Suprapubic skin (tissue), 3 donors: ENCODE results near the gene IMMP2L.

Source experiments
- EP300 ChIP-seq: sonication (generic); formaldehyde crosslinking; IDR thresholded peaks from one replicate; pipeline ENCODE4 v1.6.1; 2017; ENCODE audit warnings: antibody characterized with exemption
- POLR2A ChIP-seq, 2 donors: fragments of 450-650 bp; IDR thresholded peaks; one replicate each; pipeline ENCODE4 v1.6.1; 2017; ENCODE audit warnings: antibody characterized with exemption in 2 of 2, mild to moderate bottlenecking in 2 of 2, moderate library complexity in 2 of 2
- TF ChIP-seq, protein P1 (sequence below), 2 donors: fragments of 200-600 bp in 1 of 2; fragments of 450-650 bp in 1 of 2; sonication (generic) in 1 of 2; IDR thresholded peaks; one replicate each; pipeline ENCODE4 v1.5.1; 2016 to 2019; ENCODE audit warnings: antibody characterized with exemption in 2 of 2, mild to moderate bottlenecking in 1 of 2, moderate library complexity in 1 of 2

GRCh38 chr7:110637252-110637651, 925.0 kb downstream of the IMMP2L start:
- TF ChIP-seq, protein P1, sequence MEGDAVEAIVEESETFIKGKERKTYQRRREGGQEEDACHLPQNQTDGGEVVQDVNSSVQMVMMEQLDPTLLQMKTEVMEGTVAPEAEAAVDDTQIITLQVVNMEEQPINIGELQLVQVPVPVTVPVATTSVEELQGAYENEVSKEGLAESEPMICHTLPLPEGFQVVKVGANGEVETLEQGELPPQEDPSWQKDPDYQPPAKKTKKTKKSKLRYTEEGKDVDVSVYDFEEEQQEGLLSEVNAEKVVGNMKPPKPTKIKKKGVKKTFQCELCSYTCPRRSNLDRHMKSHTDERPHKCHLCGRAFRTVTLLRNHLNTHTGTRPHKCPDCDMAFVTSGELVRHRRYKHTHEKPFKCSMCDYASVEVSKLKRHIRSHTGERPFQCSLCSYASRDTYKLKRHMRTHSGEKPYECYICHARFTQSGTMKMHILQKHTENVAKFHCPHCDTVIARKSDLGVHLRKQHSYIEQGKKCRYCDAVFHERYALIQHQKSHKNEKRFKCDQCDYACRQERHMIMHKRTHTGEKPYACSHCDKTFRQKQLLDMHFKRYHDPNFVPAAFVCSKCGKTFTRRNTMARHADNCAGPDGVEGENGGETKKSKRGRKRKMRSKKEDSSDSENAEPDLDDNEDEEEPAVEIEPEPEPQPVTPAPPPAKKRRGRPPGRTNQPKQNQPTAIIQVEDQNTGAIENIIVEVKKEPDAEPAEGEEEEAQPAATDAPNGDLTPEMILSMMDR (IDR thresholded peaks at IDR 0.05) = no peak
- TF ChIP-seq POLR2A (IDR thresholded peaks at IDR 0.05) (no peak), EP300 (no peak)
